Gastrocnemius medialis (tissue), 4 donors: ENCODE data around the gene SCG2.

ENCODE experiments used
- POLR2A ChIP-seq, 2 donors: fragments of 450-650 bp; IDR thresholded peaks; one replicate each; pipeline ENCODE4 v1.6.1; 2017; ENCODE audit warnings: antibody characterized with exemption in 2 of 2, mild to moderate bottlenecking in 2 of 2, moderate library complexity in 2 of 2
- TF ChIP-seq, protein P1 (sequence below), 5 experiments: fragments of 450-650 bp in 3 of 5; fragments of 200-600 bp in 2 of 5; sonication (generic) in 2 of 5; IDR thresholded peaks in 4 of 5; conservative IDR thresholded peaks in 1 of 5; 1 replicate in 4 of 5; 2 replicates in 1 of 5; pipeline ENCODE4 v1.5.1; 2016 to 2019; ENCODE audit warnings: antibody characterized with exemption in 5 of 5, mild to moderate bottlenecking in 3 of 5, moderate library complexity in 3 of 5

DNA sequence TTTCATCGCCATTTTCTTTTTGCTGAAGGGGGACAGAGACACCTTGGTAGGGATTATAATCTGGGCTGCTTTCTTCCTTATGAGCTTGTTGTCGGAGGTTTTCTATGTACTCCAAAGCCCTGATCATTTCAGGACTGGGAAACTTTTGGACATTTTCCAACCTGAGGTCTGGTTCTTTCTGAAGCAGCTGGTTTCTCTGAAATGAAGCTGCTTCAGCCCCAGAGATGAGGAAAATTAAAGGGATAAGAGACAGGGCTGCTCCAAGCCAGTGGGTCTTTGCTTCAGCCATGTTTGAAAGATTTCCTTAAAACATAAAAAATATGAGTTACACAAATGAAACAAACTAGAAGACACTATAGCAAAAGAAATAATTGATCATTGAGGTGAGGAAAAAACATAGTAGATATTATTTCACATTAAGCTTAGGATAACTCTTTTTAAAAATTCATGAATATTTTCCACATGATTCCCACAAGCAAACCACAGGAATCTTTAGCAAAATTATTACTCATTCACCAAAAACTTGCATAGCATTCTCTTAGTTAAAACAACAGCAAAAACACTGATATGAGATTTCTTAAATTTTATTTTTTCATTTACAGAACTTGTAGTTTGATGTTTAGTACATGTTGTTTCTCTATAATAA, 3.0 kb downstream of the SCG2 start:
- TF ChIP-seq, protein P1, sequence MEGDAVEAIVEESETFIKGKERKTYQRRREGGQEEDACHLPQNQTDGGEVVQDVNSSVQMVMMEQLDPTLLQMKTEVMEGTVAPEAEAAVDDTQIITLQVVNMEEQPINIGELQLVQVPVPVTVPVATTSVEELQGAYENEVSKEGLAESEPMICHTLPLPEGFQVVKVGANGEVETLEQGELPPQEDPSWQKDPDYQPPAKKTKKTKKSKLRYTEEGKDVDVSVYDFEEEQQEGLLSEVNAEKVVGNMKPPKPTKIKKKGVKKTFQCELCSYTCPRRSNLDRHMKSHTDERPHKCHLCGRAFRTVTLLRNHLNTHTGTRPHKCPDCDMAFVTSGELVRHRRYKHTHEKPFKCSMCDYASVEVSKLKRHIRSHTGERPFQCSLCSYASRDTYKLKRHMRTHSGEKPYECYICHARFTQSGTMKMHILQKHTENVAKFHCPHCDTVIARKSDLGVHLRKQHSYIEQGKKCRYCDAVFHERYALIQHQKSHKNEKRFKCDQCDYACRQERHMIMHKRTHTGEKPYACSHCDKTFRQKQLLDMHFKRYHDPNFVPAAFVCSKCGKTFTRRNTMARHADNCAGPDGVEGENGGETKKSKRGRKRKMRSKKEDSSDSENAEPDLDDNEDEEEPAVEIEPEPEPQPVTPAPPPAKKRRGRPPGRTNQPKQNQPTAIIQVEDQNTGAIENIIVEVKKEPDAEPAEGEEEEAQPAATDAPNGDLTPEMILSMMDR (IDR thresholded peaks at IDR 0.05 in 4 of 5, conservative IDR thresholded peaks at IDR 0.05 in 1 of 5): no peak
- no peak for TF ChIP-seq POLR2A (IDR thresholded peaks at IDR 0.05)
